GM23338 (cell line): ENCODE measurements around the gene BAG5. TPM values are rescaled to one million over a fixed set of nuclear protein-coding genes. Genes with fewer than 3 reads are reported as not detected.
"Not testable (repeated sequence)": the region's sequence is repeated elsewhere in the genome, so short reads cannot be mapped to it uniquely, and the experiment has no call there.

Source experiments
- ATAC-seq: fragments of 200-7000 bp; cut with Tn5 transposase; 3 replicates; pipeline ENCODE4 v1.9.1; 2020
- DNase-seq: peaks from one replicate; pipeline ENCODE4 v3.0.0-alpha.2; 2015; ENCODE audit warnings: low spot score
- H2AFZ ChIP-seq: fragments of 200-600 bp; sonication (generic); 2 replicates; pipeline ENCODE4 v1.8.0; 2016; ENCODE audit warnings: antibody characterized with exemption, mild to moderate bottlenecking, moderate library complexity
- H3F3A ChIP-seq: fragments of 200-600 bp; sonication (generic); replicated peaks from 2 replicates; pipeline ENCODE4 v1.8.0; 2017; ENCODE audit warnings: antibody characterized with exemption, mixed run types, low read depth
- H3K27ac ChIP-seq: fragments of 200-600 bp; sonication (generic); 2 replicates; pipeline ENCODE4 v1.6.1; 2016; ENCODE audit warnings: low read depth
- H3K27me3 ChIP-seq: fragments of 200-600 bp; sonication (generic); 2 replicates; pipeline ENCODE4 v1.8.0; 2016; ENCODE audit warnings: mild to moderate bottlenecking, mixed run types, moderate library complexity; ENCODE audit not compliant: insufficient read depth
- H3K36me3 ChIP-seq: fragments of 200-600 bp; sonication (generic); 2 replicates; pipeline ENCODE4 v1.8.0; 2016; ENCODE audit warnings: mild to moderate bottlenecking; ENCODE audit not compliant: insufficient read depth
- H3K4me1 ChIP-seq: fragments of 200-600 bp; sonication (generic); 2 replicates; pipeline ENCODE4 v1.8.0; 2016; ENCODE audit warnings: mild to moderate bottlenecking, moderate library complexity; ENCODE audit not compliant: insufficient read depth
- H3K4me2 ChIP-seq: fragments of 200-600 bp; sonication (generic); 2 replicates; pipeline ENCODE4 v1.7.1; 2017; ENCODE audit warnings: mixed run types
- H3K4me3 ChIP-seq: fragments of 200-600 bp; sonication (generic); 2 replicates; pipeline ENCODE4 v1.6.1; 2016; ENCODE audit warnings: mixed run types
- H3K79me2 ChIP-seq: fragments of 200-600 bp; sonication (generic); replicated peaks from 2 replicates; pipeline ENCODE4 v1.8.0; 2017; ENCODE audit warnings: mild to moderate bottlenecking; ENCODE audit not compliant: insufficient read depth
- H3K9me2 ChIP-seq: fragments of 200-600 bp; sonication (generic); 2 replicates; pipeline ENCODE4 v1.8.0; 2017; ENCODE audit not compliant: insufficient read depth
- H4K20me1 ChIP-seq: fragments of 200-600 bp; sonication (generic); replicated peaks from 2 replicates; pipeline ENCODE4 v1.8.0; 2017; ENCODE audit warnings: mild to moderate bottlenecking; ENCODE audit not compliant: insufficient read depth
- H3K27ac Mint-ChIP-seq: 2 replicates; pipeline ENCODE4 v1.8.0; 2020; ENCODE audit warnings: inconsistent platforms, mild to moderate bottlenecking, moderate library complexity, mixed read lengths
- H3K27me3 Mint-ChIP-seq: 3 replicates; pipeline ENCODE4 v1.8.0; 2022; ENCODE audit warnings: low read depth, mild to moderate bottlenecking, moderate library complexity, mixed read lengths, inconsistent platforms; ENCODE audit not compliant: insufficient read depth, poor library complexity
- H3K36me3 Mint-ChIP-seq: 3 replicates; pipeline ENCODE4 v1.8.0; 2021; ENCODE audit warnings: low read depth, mild to moderate bottlenecking, inconsistent platforms, moderate library complexity, mixed read lengths
- H3K4me1 Mint-ChIP-seq: 3 replicates; pipeline ENCODE4 v1.8.0; 2020; ENCODE audit warnings: mild to moderate bottlenecking, inconsistent platforms, mixed read lengths
- H3K4me3 Mint-ChIP-seq: 3 replicates; pipeline ENCODE4 v1.8.0; 2021; ENCODE audit warnings: moderate library complexity, mild to moderate bottlenecking, inconsistent platforms, mixed read lengths
- H3K9me3 Mint-ChIP-seq: 3 replicates; pipeline ENCODE4 v1.8.0; 2020; ENCODE audit warnings: moderate library complexity, mild to moderate bottlenecking, inconsistent platforms, mixed read lengths
- CREB1 ChIP-seq: fragments of 250-450 bp; sonication (Bioruptor Pico); IDR thresholded peaks from 2 replicates; pipeline ENCODE4 v1.5.0; 2020; ENCODE audit warnings: low read depth, mild to moderate bottlenecking, moderate library complexity
- CTCF ChIP-seq, 2 experiments: fragments of 200-600 bp in 1 of 2; sonication (generic) in 1 of 2; conservative IDR thresholded peaks; 2 replicates each; pipeline versions ENCODE4 v1.5.1 to v1.6.1; 2016 to 2017; ENCODE audit warnings: antibody characterized with exemption in 2 of 2, low read depth in 2 of 2, mild to moderate bottlenecking in 2 of 2, moderate library complexity in 1 of 2
- ETS1 ChIP-seq: IDR thresholded peaks from 2 replicates; pipeline ENCODE4 v1.6.1; 2016; ENCODE audit warnings: antibody characterized with exemption
- EZH2 ChIP-seq: fragments of 200-600 bp; sonication (generic); IDR thresholded peaks from one replicate; pipeline ENCODE4 v1.8.0; 2017; ENCODE audit warnings: antibody characterized with exemption, mild to moderate bottlenecking, low read depth; ENCODE audit not compliant: unreplicated experiment
- EZH2phosphoT487 ChIP-seq: fragments of 200-600 bp; sonication (generic); IDR thresholded peaks from one replicate; pipeline ENCODE4 v1.8.1; 2018; ENCODE audit warnings: antibody characterized with exemption; ENCODE audit not compliant: unreplicated experiment
- JUNB ChIP-seq: IDR thresholded peaks from one replicate; pipeline ENCODE4 v1.6.1; 2016; ENCODE audit warnings: antibody characterized with exemption; ENCODE audit not compliant: unreplicated experiment
- NANOG ChIP-seq: IDR thresholded peaks from 2 replicates; pipeline ENCODE4 v1.6.1; 2016; ENCODE audit warnings: antibody characterized with exemption, borderline replicate concordance
- POLR2AphosphoS5 ChIP-seq: IDR thresholded peaks from 2 replicates; pipeline ENCODE4 v1.6.1; 2016; ENCODE audit warnings: antibody characterized with exemption, low read depth
- REST ChIP-seq: IDR thresholded peaks from one replicate; pipeline ENCODE4 v1.6.1; 2018; ENCODE audit warnings: antibody characterized with exemption; ENCODE audit not compliant: unreplicated experiment
- ZNF114 ChIP-seq: fragments of 250-450 bp; sonication (Bioruptor Pico); IDR thresholded peaks from 2 replicates; pipeline ENCODE4 v1.5.0; 2020; ENCODE audit warnings: mild to moderate bottlenecking, moderate library complexity
- ZNF331 ChIP-seq: fragments of 250-450 bp; sonication (Bioruptor Pico); IDR thresholded peaks from 2 replicates; pipeline ENCODE4 v1.5.0; 2020; ENCODE audit warnings: low read depth, mild to moderate bottlenecking, moderate library complexity
- polyA plus RNA-seq: library from polyadenylated mRNA; unstranded; fragments of >200 nt; fragmentation: Nextera tagmentation; extraction: Ambion mirVana; gene quantifications from 2 replicates; pipeline ENCODE4 v1.2.1, GENCODE V29; 2016
- total RNA-seq: library from RNA; depleted of rRNA; stranded (reverse); fragments of >200 nt; shearing (Covaris generic); gene quantifications from 2 replicates; pipeline ENCODE4 v1.2.3, GENCODE V29; 2014

BAG5 gene
- total and polyA plus RNA-seq, 2 experiments from 2014 or later = 21.1 to 29.2 TPM

GRCh38 chr14:103526914-103527248 is 35.6 kb downstream of the BAG5 start (continued):
- no peak for TF ChIP-seq REST
- no peak for TF ChIP-seq ZNF114 (CRISPR knock-in tag)
- no peak for TF ChIP-seq NANOG
- TF ChIP-seq EZH2phosphoT487 = no peak
- TF ChIP-seq JUNB = no peak

- ATAC-seq (no peak), DNase-seq (no peak)
- H3K27ac Mint-ChIP-seq = no peak overlapping the region
- peaks cover 20% of the 10 kb centered on the region for H3K79me2 ChIP-seq
- peaks cover 24% of the 10 kb centered on the region for H3K4me1 Mint-ChIP-seq
- H2AFZ ChIP-seq = no peak overlapping the region
- no peak overlapping the region for H3K27ac ChIP-seq
- no peaks in the 10 kb centered on the region for H3K36me3 ChIP-seq
- no peak overlapping the region for H3K4me2 ChIP-seq
- H3K36me3 Mint-ChIP-seq = peaks cover 4% of the 10 kb centered on the region; the same call in 1 of the 3 replicates
- peaks cover 4% of the 10 kb centered on the region; the same call in 2 of the 3 replicates for H3K9me3 Mint-ChIP-seq
- H3K27me3 Mint-ChIP-seq = peaks cover 34% of the 10 kb centered on the region
- H3K4me3 Mint-ChIP-seq = no peak overlapping the region
- H4K20me1 ChIP-seq = peaks cover 10% of the 10 kb centered on the region
- H3K9me2 ChIP-seq = no peaks in the 10 kb centered on the region
- peaks cover 8% of the 10 kb centered on the region for H3K4me1 ChIP-seq
- no peak for TF ChIP-seq ZNF114 (CRISPR knock-in tag)
- no peak for TF ChIP-seq POLR2AphosphoS5
- no peak for TF ChIP-seq ZNF331 (CRISPR knock-in tag)
- no peak for TF ChIP-seq CTCF (conservative IDR thresholded peaks at IDR 0.05; ENCODE audit: low read depth in 2 of 2)
- TF ChIP-seq ETS1 = no peak
- no peak for TF ChIP-seq EZH2
- no peak for TF ChIP-seq NANOG
- TF ChIP-seq JUNB = no peak
- no peak for TF ChIP-seq CREB1 (CRISPR knock-in tag)
- no peak for TF ChIP-seq REST
- H3F3A ChIP-seq = peaks cover 9% of the 10 kb centered on the region; the same call in 1 of the 2 replicates
- peaks cover 22% of the 10 kb centered on the region for H3K27me3 ChIP-seq
- H3K4me3 ChIP-seq = no peak overlapping the region
These were observed 36.1 kb downstream of the BAG5 start for GRCh38 chr14:103526247-103526913.

GRCh38 chr14:103525430-103526246 is 36.8 kb downstream of the BAG5 start:
- H3K27ac ChIP-seq, DNase-seq, H3K4me3 Mint-ChIP-seq, H3K36me3 ChIP-seq, H3K27ac Mint-ChIP-seq, H3K4me3 ChIP-seq, ATAC-seq, H3K9me2 ChIP-seq, H3K36me3 Mint-ChIP-seq, H4K20me1 ChIP-seq, H3K9me3 Mint-ChIP-seq, H3K4me2 ChIP-seq, H2AFZ ChIP-seq, H3K4me1 ChIP-seq: not testable (repeated sequence)
- Histone ChIP-seq H3F3A (peaks cover 11% of the 10 kb centered on the region; the same call in 1 of the 2 replicates), H3K27me3 (peaks cover 22% of the 10 kb centered on the region), H3K79me2 (peaks cover 14% of the 10 kb centered on the region)
- H3K27me3 Mint-ChIP-seq = peaks cover 36% of the 10 kb centered on the region
- H3K4me1 Mint-ChIP-seq = peaks cover 24% of the 10 kb centered on the region
